NCI-H748 (cell line): ENCODE data around the gene HMG20B.
A peak's percentile ranks its signal among the peaks of the same experiment; 100 is the strongest.

Source experiments
- DNase-seq: peaks from one replicate; lab custom pipeline; 2025; ENCODE audit not compliant: unreplicated experiment; lab: John Stamatoyannopoulos, UW

HMG20B gene

GRCh38 chr19:3605361-3605760 is 32.6 kb downstream of the HMG20B start:
- no peak for DNase-seq

GRCh38 chr19:3605770-3606169 is 33.0 kb downstream of the HMG20B start:
- no peak for DNase-seq

- peak; percentile 52 for DNase-seq
Observed at GRCh38 chr19:3606174-3606689, 33.5 kb downstream of the HMG20B start.

GRCh38 chr19:3606690-3607289 is 34.0 kb downstream of the HMG20B start, which contains the start of gene TBXA2R:
TBXA2R (minus strand) TSS chr19:3606875; CDS start chr19:3600634, 6,241 bp downstream.
- peak; percentile 32 for DNase-seq

GRCh38 chr19:3607303-3608078 is 34.7 kb downstream of the HMG20B start:
- no peak for DNase-seq

GRCh38 chr19:3608079-3608641 is 35.4 kb downstream of the HMG20B start:
- DNase-seq: no peak

GRCh38 chr19:3608750-3609322 is 36.1 kb downstream of the HMG20B start:
- DNase-seq: no peak

- DNase-seq: no peak
Observed at GRCh38 chr19:3609779-3610719, 37.3 kb downstream of the HMG20B start.

GRCh38 chr19:3610745-3611717 is 38.3 kb downstream of the HMG20B start:
- DNase-seq: no peak

GRCh38 chr19:3611841-3612240 is 39.1 kb downstream of the HMG20B start:
- no peak for DNase-seq

- DNase-seq: no peak
Observed at GRCh38 chr19:3612330-3612729, 39.6 kb downstream of the HMG20B start.

GRCh38 chr19:3612901-3613741 is 40.4 kb downstream of the HMG20B start:
- no peak for DNase-seq

- no peak for DNase-seq
Observed at GRCh38 chr19:3613818-3614661, 41.3 kb downstream of the HMG20B start.

- no peak for DNase-seq
Observed at GRCh38 chr19:3614858-3615505, 42.2 kb downstream of the HMG20B start.

GRCh38 chr19:3615524-3616135 is 42.9 kb downstream of the HMG20B start:
- DNase-seq: no peak

GRCh38 chr19:3617463-3617862 is 44.7 kb downstream of the HMG20B start:
- DNase-seq: no peak
